ENCODE data around the gene SLC35C1.

The SLC35C1 gene

GRCh38 chr11:45855308-45855707 lies 50.4 kb downstream of the SLC35C1 start:
- Histone ChIP-seq H2AFZ (ENCODE audit: low read depth, low read length) (no peak overlapping the region), H4K20me1 (ENCODE audit: insufficient read depth, low read length) (peaks cover 52% of the 10 kb centered on the region), H3K4me2 (ENCODE audit: low read length) (no peak overlapping the region), H3K4me1 (ENCODE audit: low read length) (peaks cover 29% of the 10 kb centered on the region), H3K9me3 (ENCODE audit: insufficient read depth, low read length) (no peaks in the 10 kb centered on the region), H3K79me2 (ENCODE audit: low read length) (peaks cover 56% of the 10 kb centered on the region), H3K27ac (ENCODE audit: low read length) (no peak overlapping the region), H3K36me3 (replicated peaks; ENCODE audit: low read depth, low read length) (peaks cover 28% of the 10 kb centered on the region), H3K27me3 (ENCODE audit: low read depth, low read length) (no peaks in the 10 kb centered on the region), H3K9ac (ENCODE audit: low read length) (no peak overlapping the region), H3K4me3 (ENCODE audit: low read length) (no peak overlapping the region)
- TF ChIP-seq EZH2phosphoT487 (IDR thresholded peaks at IDR 0.05; ENCODE audit: low read depth): no peak
- no peak for TF ChIP-seq CTCF (IDR thresholded peaks at IDR 0.05; ENCODE audit: low read depth, low read length)

- H4K20me1 ChIP-seq (ENCODE audit: insufficient read depth, low read length): peaks cover 44% of the 10 kb centered on the region
- no peak overlapping the region for H3K27ac ChIP-seq (ENCODE audit: low read length)
Measured at GRCh38 chr11:45856044-45856468, 51.1 kb downstream of the SLC35C1 start.

GRCh38 chr11:45857961-45858474 lies 53.1 kb downstream of the SLC35C1 start:
- Histone ChIP-seq H3K9me3 (ENCODE audit: insufficient read depth, low read length) (no peaks in the 10 kb centered on the region), H3K36me3 (replicated peaks; ENCODE audit: low read depth, low read length) (peaks cover 47% of the 10 kb centered on the region), H3K9ac (ENCODE audit: low read length) (no peak overlapping the region), H3K4me3 (ENCODE audit: low read length) (no peak overlapping the region), H3K79me2 (ENCODE audit: low read length) (peaks cover 30% of the 10 kb centered on the region), H3K27me3 (ENCODE audit: low read depth, low read length) (no peaks in the 10 kb centered on the region), H3K27ac (ENCODE audit: low read length) (no peak overlapping the region), H2AFZ (ENCODE audit: low read depth, low read length) (no peak overlapping the region), H4K20me1 (ENCODE audit: insufficient read depth, low read length) (peaks cover 29% of the 10 kb centered on the region), H3K4me1 (ENCODE audit: low read length) (peaks cover 4% of the 10 kb centered on the region), H3K4me2 (ENCODE audit: low read length) (no peak overlapping the region)
- TF ChIP-seq EZH2phosphoT487 (IDR thresholded peaks at IDR 0.05; ENCODE audit: low read depth) (no peak), CTCF (IDR thresholded peaks at IDR 0.05; ENCODE audit: low read depth, low read length) (no peak)

More at GRCh38 chr11:45856044-45856468, 51.1 kb downstream of the SLC35C1 start:
- Histone ChIP-seq H3K9me3 (ENCODE audit: insufficient read depth, low read length) (no peaks in the 10 kb centered on the region), H3K4me1 (ENCODE audit: low read length) (peaks cover 22% of the 10 kb centered on the region), H3K36me3 (replicated peaks; ENCODE audit: low read depth, low read length) (peaks cover 35% of the 10 kb centered on the region), H3K9ac (ENCODE audit: low read length) (no peak overlapping the region), H3K27me3 (ENCODE audit: low read depth, low read length) (no peaks in the 10 kb centered on the region), H3K79me2 (ENCODE audit: low read length) (peaks cover 49% of the 10 kb centered on the region), H2AFZ (ENCODE audit: low read depth, low read length) (no peak overlapping the region), H3K4me3 (ENCODE audit: low read length) (no peak overlapping the region), H3K4me2 (ENCODE audit: low read length) (no peak overlapping the region)
- TF ChIP-seq CTCF (IDR thresholded peaks at IDR 0.05; ENCODE audit: low read depth, low read length) (no peak), EZH2phosphoT487 (IDR thresholded peaks at IDR 0.05; ENCODE audit: low read depth) (no peak)

GRCh38 chr11:45858751-45859398 lies 53.9 kb downstream of the SLC35C1 start:
- Histone ChIP-seq H3K9ac (ENCODE audit: low read length) (no peak overlapping the region), H3K4me1 (ENCODE audit: low read length) (no peaks in the 10 kb centered on the region; the same call in 1 of the 2 replicates), H3K27ac (ENCODE audit: low read length) (no peak overlapping the region), H3K36me3 (replicated peaks; ENCODE audit: low read depth, low read length) (peaks cover 56% of the 10 kb centered on the region), H4K20me1 (ENCODE audit: insufficient read depth, low read length) (peaks cover 20% of the 10 kb centered on the region), H3K4me2 (ENCODE audit: low read length) (no peak overlapping the region), H3K4me3 (ENCODE audit: low read length) (no peak overlapping the region), H3K9me3 (ENCODE audit: insufficient read depth, low read length) (no peaks in the 10 kb centered on the region), H3K27me3 (ENCODE audit: low read depth, low read length) (no peaks in the 10 kb centered on the region), H2AFZ (ENCODE audit: low read depth, low read length) (no peak overlapping the region), H3K79me2 (ENCODE audit: low read length) (peaks cover 22% of the 10 kb centered on the region)
- TF ChIP-seq CTCF (IDR thresholded peaks at IDR 0.05; ENCODE audit: low read depth, low read length): no peak
- no peak for TF ChIP-seq EZH2phosphoT487 (IDR thresholded peaks at IDR 0.05; ENCODE audit: low read depth)

Data from OCI-LY3 (cell line).